HepG2 (cell line): Measurements from ENCODE around the gene P2RY6. TPM values are rescaled to one million over a fixed set of nuclear protein-coding genes. Genes with fewer than 3 reads are reported as not detected.

Experiments
- CENPT ChIP-seq: sonication (generic); formaldehyde crosslinking; IDR thresholded peaks from 2 replicates; pipeline ENCODE4 v1.8.0; 2022; ENCODE audit warnings: low read depth, mild to moderate bottlenecking, moderate library complexity, missing genetic modification reagents
- DRAP1 ChIP-seq: IDR thresholded peaks from 2 replicates; pipeline ENCODE4 v1.6.1; 2016; ENCODE audit warnings: missing genetic modification reagents, missing compliant biosample characterization
- EEA1 ChIP-seq: sonication (generic); formaldehyde crosslinking; IDR thresholded peaks from 2 replicates; pipeline ENCODE4 v1.5.1; 2020; ENCODE audit warnings: mild to moderate bottlenecking, missing genetic modification reagents, borderline replicate concordance
- ELK4 ChIP-seq: sonication (generic); formaldehyde crosslinking; IDR thresholded peaks from 2 replicates; pipeline ENCODE4 v1.9.0; 2021; ENCODE audit warnings: missing genetic modification reagents, borderline replicate concordance
- ETV5 ChIP-seq: IDR thresholded peaks from 2 replicates; pipeline ENCODE4 v1.6.1; 2018; ENCODE audit warnings: missing biosample characterization, missing genetic modification reagents, inconsistent platforms, borderline replicate concordance
- FOSL2 ChIP-seq: sonication (generic); formaldehyde crosslinking; IDR thresholded peaks from 2 replicates; pipeline ENCODE4 v1.4.0; 2020; ENCODE audit warnings: missing genetic modification reagents
- FOXK1 ChIP-seq: sonication (generic); formaldehyde crosslinking; IDR thresholded peaks from 2 replicates; pipeline ENCODE4 v1.4.0; 2020; ENCODE audit warnings: low read depth, missing genetic modification reagents, borderline replicate concordance
- MXI1 ChIP-seq: IDR thresholded peaks from 3 replicates; pipeline ENCODE4 v1.6.1; 2012; ENCODE audit warnings: low read depth, low read length, inconsistent platforms, borderline replicate concordance
- NFIC ChIP-seq: IDR thresholded peaks from 2 replicates; pipeline ENCODE4 v1.6.1; 2012; ENCODE audit warnings: mild to moderate bottlenecking, low read length, inconsistent platforms
- SSRP1 ChIP-seq: IDR thresholded peaks from 2 replicates; pipeline ENCODE4 v1.6.1; 2016; ENCODE audit warnings: control low read depth
- UBTF ChIP-seq: sonication (generic); formaldehyde crosslinking; IDR thresholded peaks from 2 replicates; pipeline ENCODE4 v1.4.0; 2020; ENCODE audit warnings: mild to moderate bottlenecking, missing genetic modification reagents
- ZKSCAN8 ChIP-seq: IDR thresholded peaks from 2 replicates; pipeline ENCODE4 v1.6.1; 2016; ENCODE audit warnings: borderline replicate concordance, missing genetic modification reagents, missing compliant biosample characterization
- ZNF766 ChIP-seq: sonication (generic); formaldehyde crosslinking; IDR thresholded peaks from 2 replicates; pipeline ENCODE4 v1.5.0; 2020; ENCODE audit warnings: missing genetic modification reagents, borderline replicate concordance
- polyA plus RNA-seq, 8 experiments: library from polyadenylated mRNA; depleted of rRNA in 3 of 8; stranded (reverse) in 7 of 8; unstranded in 1 of 8; fragments of >200 nt; fragmentation: Illumina TruSeq in 4 of 8; extraction: Trizol in 4 of 8; gene quantifications; 2 replicates each; pipeline versions ENCODE4 v1.2.1 to v1.2.3, GENCODE V29; 2011 to 2016; ENCODE audit warnings: low read depth in 4 of 8, missing spikeins in 1 of 8, mixed read lengths in 1 of 8; ENCODE audit not compliant: insufficient read depth in 1 of 8
- total RNA-seq, 5 experiments: library from RNA; depleted of rRNA; stranded (reverse); fragments of >200 nt; fragmentation: Illumina TruSeq; extraction: Trizol; gene quantifications; 2 replicates each; pipeline ENCODE4 v1.2.3, GENCODE V29; 2016; ENCODE audit warnings: low read depth in 1 of 5
- TF ChIP-seq, protein P1 (sequence below): sonication (generic); formaldehyde crosslinking; IDR thresholded peaks from 2 replicates; pipeline ENCODE4 v1.5.0; 2020; ENCODE audit warnings: missing genetic modification reagents
- TF ChIP-seq, protein P2 (sequence below): sonication (generic); formaldehyde crosslinking; IDR thresholded peaks from 2 replicates; pipeline ENCODE4 v1.4.0; 2020; ENCODE audit warnings: missing genetic modification reagents, borderline replicate concordance
- TF ChIP-seq, protein P3 (sequence below): IDR thresholded peaks from 2 replicates; pipeline ENCODE4 v1.6.1; 2016; ENCODE audit warnings: control low read depth
- TF ChIP-seq, protein P4 (sequence below): sonication (generic); formaldehyde crosslinking; IDR thresholded peaks from 2 replicates; pipeline ENCODE4 v1.9.0; 2021; ENCODE audit warnings: missing genetic modification reagents, mild to moderate bottlenecking, borderline replicate concordance

P2RY6 gene
- total and polyA plus RNA-seq, 2 of the 13 experiments (the other 11 are each of a cell fraction or from before 2014, with no cell fraction given): 0.09 to 0.29 TPM

GRCh38 chr11:73307323-73308002, 35.3 kb downstream of the P2RY6 start (continued):
- TF ChIP-seq, protein P1, sequence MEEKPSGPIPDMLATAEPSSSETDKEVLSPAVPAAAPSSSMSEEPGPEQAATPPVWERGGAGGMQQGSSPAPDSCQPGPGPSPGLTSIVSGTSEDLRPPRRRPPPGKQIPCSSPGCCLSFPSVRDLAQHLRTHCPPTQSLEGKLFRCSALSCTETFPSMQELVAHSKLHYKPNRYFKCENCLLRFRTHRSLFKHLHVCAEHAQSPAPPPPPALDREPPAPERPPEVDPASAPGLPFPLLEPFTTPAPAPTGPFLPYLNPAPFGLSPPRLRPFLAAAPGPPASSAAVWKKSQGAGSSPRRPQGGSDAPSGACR: no peak
- TF ChIP-seq ELK4 (CRISPR knock-in tag) (no peak), CENPT (CRISPR knock-in tag) (no peak), MXI1 (peak; percentile 78; the same call in 2 of the 3 replicates), ZKSCAN8 (CRISPR knock-in tag) (peak; percentile 68; the same call in 1 of the 2 replicates), ZNF766 (CRISPR knock-in tag) (no peak), ETV5 (CRISPR knock-in tag) (no peak), EEA1 (CRISPR knock-in tag) (no peak; the same call in 1 of the 2 replicates), FOXK1 (CRISPR knock-in tag) (no peak), NFIC (no peak), FOSL2 (peak; percentile 36), DRAP1 (CRISPR knock-in tag) (no peak), SSRP1 (CRISPR knock-in tag) (no peak), UBTF (CRISPR knock-in tag) (peak; percentile 65; the same call in 1 of the 2 replicates)
- TF ChIP-seq, protein P2, sequence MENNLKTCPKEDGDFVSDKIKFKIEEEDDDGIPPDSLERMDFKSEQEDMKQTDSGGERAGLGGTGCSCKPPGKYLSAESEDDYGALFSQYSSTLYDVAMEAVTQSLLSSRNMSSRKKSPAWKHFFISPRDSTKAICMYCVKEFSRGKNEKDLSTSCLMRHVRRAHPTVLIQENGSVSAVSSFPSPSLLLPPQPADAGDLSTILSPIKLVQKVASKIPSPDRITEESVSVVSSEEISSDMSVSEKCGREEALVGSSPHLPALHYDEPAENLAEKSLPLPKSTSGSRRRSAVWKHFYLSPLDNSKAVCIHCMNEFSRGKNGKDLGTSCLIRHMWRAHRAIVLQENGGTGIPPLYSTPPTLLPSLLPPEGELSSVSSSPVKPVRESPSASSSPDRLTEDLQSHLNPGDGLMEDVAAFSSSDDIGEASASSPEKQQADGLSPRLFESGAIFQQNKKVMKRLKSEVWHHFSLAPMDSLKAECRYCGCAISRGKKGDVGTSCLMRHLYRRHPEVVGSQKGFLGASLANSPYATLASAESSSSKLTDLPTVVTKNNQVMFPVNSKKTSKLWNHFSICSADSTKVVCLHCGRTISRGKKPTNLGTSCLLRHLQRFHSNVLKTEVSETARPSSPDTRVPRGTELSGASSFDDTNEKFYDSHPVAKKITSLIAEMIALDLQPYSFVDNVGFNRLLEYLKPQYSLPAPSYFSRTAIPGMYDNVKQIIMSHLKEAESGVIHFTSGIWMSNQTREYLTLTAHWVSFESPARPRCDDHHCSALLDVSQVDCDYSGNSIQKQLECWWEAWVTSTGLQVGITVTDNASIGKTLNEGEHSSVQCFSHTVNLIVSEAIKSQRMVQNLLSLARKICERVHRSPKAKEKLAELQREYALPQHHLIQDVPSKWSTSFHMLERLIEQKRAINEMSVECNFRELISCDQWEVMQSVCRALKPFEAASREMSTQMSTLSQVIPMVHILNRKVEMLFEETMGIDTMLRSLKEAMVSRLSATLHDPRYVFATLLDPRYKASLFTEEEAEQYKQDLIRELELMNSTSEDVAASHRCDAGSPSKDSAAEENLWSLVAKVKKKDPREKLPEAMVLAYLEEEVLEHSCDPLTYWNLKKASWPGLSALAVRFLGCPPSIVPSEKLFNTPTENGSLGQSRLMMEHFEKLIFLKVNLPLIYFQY (CRISPR knock-in tag): no peak
- TF ChIP-seq, protein P3, sequence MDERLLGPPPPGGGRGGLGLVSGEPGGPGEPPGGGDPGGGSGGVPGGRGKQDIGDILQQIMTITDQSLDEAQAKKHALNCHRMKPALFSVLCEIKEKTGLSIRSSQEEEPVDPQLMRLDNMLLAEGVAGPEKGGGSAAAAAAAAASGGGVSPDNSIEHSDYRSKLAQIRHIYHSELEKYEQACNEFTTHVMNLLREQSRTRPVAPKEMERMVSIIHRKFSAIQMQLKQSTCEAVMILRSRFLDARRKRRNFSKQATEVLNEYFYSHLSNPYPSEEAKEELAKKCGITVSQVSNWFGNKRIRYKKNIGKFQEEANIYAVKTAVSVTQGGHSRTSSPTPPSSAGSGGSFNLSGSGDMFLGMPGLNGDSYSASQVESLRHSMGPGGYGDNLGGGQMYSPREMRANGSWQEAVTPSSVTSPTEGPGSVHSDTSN (CRISPR knock-in tag): no peak
- TF ChIP-seq, protein P4, sequence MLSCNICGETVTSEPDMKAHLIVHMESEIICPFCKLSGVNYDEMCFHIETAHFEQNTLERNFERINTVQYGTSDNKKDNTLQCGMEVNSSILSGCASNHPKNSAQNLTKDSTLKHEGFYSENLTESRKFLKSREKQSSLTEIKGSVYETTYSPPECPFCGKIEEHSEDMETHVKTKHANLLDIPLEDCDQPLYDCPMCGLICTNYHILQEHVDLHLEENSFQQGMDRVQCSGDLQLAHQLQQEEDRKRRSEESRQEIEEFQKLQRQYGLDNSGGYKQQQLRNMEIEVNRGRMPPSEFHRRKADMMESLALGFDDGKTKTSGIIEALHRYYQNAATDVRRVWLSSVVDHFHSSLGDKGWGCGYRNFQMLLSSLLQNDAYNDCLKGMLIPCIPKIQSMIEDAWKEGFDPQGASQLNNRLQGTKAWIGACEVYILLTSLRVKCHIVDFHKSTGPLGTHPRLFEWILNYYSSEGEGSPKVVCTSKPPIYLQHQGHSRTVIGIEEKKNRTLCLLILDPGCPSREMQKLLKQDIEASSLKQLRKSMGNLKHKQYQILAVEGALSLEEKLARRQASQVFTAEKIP (CRISPR knock-in tag): no peak
